GM12892 (cell line): ENCODE measurements around the gene TMPRSS5.

Experiments
- POLR2A ChIP-seq: IDR thresholded peaks from 2 replicates; pipeline ENCODE4 v1.6.1; 2011; ENCODE audit warnings: low read depth, low read length, control low read depth
- POLR2AphosphoS5 ChIP-seq: IDR thresholded peaks from 2 replicates; pipeline ENCODE4 v1.6.1; 2011; ENCODE audit warnings: low read depth, low read length, control low read depth

- no peak for TF ChIP-seq POLR2A
- no peak for TF ChIP-seq POLR2AphosphoS5
Measured at GRCh38 chr11:113677685-113678084, 28.4 kb downstream of the TMPRSS5 start.
